ENCODE measurements around the gene CR1.
"Not testable (repeated sequence)": the region's sequence is repeated elsewhere in the genome, so short reads cannot be mapped to it uniquely, and the experiment has no call there.

The CR1 gene

DNA sequence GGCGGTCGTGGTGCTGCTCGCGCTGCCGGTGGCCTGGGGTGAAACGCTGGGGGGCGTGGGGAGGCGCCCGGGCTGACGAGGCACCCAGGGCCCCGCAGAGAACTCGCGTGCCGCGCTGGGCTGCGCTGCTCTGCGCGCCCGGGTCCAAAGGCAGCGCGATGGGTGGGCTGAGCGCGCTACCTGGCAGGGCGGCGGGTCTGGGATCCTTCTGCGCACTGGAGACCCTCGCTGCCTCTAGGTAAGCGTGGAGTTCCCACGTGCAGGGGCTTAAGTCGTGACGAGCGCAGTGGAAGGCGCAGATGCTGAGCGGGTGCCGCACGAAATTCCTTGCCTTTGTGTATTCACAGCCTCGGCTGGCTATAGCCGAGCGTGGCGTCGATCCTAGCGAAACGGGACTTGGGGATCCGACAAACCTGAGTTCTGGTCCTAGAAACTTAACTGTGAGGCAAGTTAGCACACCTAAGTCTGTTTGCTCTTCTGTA lies 173.6 kb downstream of the CR1 start:
- DNase-seq (ENCODE audit: low read depth in 1 of 2, low spot score in 1 of 2), result no peak

DNA sequence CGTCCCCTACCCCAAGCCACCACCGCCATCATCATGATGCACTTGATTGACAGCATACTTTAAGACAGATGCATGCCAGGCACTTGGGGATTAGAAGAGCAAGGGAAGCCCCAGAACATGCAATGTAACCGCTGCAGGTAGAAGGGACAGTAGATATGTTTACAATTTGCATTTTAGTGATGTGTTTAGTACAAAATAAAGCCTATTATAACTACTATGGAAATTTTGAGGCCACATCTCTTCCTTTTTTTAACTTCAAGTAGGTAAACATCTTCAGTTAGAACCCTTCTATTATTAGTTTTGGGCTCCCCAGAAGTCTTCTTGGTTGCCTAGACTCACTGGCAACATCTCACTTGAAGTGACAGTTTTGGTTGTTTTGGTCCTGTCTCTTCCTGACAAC lies 174.2 kb downstream of the CR1 start:
- no peak for DNase-seq (ENCODE audit: low read depth in 1 of 2, low spot score in 1 of 2)

GRCh38 chr1:207670997-207671396 lies 175.0 kb downstream of the CR1 start:
- no peak for DNase-seq (ENCODE audit: low read depth in 1 of 2, low spot score in 1 of 2)

GRCh38 chr1:207672522-207673130 lies 176.7 kb downstream of the CR1 start:
- no peak for DNase-seq (ENCODE audit: low read depth in 1 of 2, low spot score in 1 of 2)

GRCh38 chr1:207673399-207673798 lies 177.4 kb downstream of the CR1 start:
- no peak for DNase-seq (ENCODE audit: low read depth in 1 of 2, low spot score in 1 of 2)

DNA sequence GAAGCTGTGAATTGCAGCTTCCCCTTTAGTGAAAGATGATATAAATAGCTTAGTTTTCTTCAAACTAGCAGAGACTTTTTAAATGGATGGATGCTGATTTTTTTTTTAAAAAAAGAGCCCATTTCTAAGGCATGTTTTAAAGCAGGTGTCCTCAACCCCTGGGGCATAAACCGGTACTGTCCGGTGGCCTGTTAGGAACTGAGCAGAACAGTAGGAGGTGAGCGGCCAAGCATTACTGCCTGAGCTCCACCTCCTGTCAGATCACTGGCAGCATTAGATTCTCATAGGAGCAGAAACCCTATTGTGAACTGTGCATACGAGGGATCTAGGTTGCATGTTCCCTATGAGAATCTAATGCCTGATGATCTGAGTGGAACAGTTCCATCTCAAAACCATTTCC lies 180.2 kb downstream of the CR1 start:
- no peak for DNase-seq (ENCODE audit: low read depth in 1 of 2, low spot score in 1 of 2)

GRCh38 chr1:207680590-207681388 lies 184.8 kb downstream of the CR1 start:
- DNase-seq (ENCODE audit: low read depth in 1 of 2, low spot score in 1 of 2), result not testable (repeated sequence)

- not testable (repeated sequence) for DNase-seq (ENCODE audit: low read depth in 1 of 2, low spot score in 1 of 2)
Observed at GRCh38 chr1:207682872-207683434, 187.0 kb downstream of the CR1 start.

DNA sequence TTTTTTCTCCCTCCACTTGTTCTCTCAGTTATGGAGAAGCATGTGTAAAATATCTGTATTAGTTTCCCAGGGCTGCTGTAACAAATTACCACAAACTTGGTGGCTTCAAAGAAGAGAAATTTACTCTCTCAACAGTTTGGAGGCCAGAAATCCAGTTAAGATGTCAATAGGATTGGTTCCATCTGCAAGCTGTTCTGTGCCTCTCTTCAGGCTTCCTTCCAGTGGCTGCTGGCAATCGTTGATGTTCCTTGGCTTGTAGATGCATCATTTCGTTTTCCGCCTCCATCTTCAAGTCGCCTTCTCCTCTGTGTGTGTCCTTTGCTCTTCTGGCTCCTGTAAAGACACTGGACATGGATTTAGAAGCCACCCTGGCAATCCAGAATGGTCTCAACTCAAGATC lies 194.6 kb downstream of the CR1 start:
- DNase-seq (ENCODE audit: low read depth in 1 of 2, low spot score in 1 of 2), result not testable (repeated sequence)

DNA sequence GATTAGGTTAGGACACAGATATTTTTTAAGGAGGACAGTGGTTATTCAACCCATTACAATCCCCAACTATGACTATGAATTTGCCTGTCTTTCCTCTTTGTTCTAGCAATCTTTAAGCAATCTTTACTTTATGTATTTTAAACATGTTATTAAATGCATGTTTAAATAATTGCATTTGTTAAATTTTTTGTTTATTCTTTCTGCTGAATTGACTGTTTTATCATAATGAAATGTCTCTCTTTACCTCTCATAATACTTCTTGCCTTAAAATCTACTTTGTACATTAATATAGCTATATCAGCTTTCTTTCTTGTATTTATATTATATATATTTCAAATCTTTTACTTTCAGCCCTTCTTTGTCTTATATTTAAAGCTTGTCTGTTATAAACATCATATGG lies 195.1 kb downstream of the CR1 start:
- no peak for DNase-seq (ENCODE audit: low read depth in 1 of 2, low spot score in 1 of 2)
